ENCODE measurements around the gene PAPPA. TPM values are rescaled to one million over a fixed set of nuclear protein-coding genes. Genes with fewer than 3 reads are reported as not detected.

The PAPPA gene
- total and polyA plus RNA-seq, 9 donors, result 0.61 to 5.5 (median 2.6) TPM

DNA sequence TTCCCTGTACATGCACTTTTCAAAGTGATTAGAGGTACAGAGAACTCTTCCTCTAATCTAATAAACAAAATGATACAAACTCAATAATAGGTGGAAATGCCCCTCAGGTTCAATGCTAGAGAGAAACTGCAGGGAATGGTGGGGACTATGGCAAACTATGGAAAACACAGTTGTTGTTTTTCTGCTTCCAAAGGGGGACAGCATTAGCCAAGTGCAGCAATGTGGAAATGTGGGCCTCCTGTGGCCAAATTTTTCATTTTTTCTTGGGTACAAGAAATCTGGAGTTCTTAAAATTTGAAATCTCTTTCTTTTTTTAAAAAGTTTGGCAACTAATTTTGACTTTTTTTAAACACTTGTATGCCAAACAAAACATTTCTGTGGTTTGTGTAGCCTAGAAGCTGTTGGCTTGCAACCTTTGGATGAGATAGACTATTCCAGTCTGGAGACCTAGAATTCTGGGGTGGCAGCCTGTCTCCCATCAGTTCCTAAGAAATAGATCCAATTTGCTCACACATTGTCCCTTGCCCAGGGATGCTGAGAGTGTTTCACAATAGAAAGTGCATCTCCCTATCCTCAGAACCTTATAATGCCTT, 218.6 kb downstream of the PAPPA start:
- DNase-seq, result no peak
- TF ChIP-seq, protein P1, sequence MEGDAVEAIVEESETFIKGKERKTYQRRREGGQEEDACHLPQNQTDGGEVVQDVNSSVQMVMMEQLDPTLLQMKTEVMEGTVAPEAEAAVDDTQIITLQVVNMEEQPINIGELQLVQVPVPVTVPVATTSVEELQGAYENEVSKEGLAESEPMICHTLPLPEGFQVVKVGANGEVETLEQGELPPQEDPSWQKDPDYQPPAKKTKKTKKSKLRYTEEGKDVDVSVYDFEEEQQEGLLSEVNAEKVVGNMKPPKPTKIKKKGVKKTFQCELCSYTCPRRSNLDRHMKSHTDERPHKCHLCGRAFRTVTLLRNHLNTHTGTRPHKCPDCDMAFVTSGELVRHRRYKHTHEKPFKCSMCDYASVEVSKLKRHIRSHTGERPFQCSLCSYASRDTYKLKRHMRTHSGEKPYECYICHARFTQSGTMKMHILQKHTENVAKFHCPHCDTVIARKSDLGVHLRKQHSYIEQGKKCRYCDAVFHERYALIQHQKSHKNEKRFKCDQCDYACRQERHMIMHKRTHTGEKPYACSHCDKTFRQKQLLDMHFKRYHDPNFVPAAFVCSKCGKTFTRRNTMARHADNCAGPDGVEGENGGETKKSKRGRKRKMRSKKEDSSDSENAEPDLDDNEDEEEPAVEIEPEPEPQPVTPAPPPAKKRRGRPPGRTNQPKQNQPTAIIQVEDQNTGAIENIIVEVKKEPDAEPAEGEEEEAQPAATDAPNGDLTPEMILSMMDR (IDR thresholded peaks at IDR 0.05), result no peak
- TF ChIP-seq EP300 (IDR thresholded peaks at IDR 0.05), result no peak

DNA sequence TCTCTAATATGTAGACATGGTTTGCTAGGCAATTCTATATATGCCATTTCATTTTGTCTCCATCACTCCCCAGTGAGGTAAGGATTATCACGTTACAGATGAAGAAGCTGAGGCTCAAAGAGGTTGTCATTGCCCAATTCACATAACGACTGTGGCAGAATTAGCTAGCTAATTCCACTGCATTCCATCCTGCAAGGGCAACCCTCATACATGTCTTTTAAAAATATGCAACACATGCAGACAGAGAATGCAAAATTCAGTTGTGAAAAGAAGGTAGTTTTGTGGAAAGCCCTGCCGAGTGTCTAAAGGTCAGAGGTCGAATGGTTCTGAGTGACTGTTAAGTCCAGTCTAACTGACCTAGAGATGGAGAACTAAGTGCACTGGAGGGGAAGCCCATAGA, 219.2 kb downstream of the PAPPA start:
- Histone ChIP-seq H3K27me3 (no peaks in the 10 kb centered on the region), H3K9me3 (no peaks in the 10 kb centered on the region), H3K36me3 (no peaks in the 10 kb centered on the region), H3K4me3 (no peak overlapping the region), H3K27ac (no peak overlapping the region), H3K4me1 (ENCODE audit: insufficient read depth) (no peaks in the 10 kb centered on the region)
- WGBS, 3 donors, result 88 to 95% (median 92%) methylated on average over 4 of the region's 4 CpGs
- TF ChIP-seq POLR2A (IDR thresholded peaks at IDR 0.05), result no peak
- TF ChIP-seq, protein P1 (IDR thresholded peaks at IDR 0.05), result no peak
- no peak for TF ChIP-seq EP300 (IDR thresholded peaks at IDR 0.05)
- intact Hi-C loops (cut with DNase I), result no loop called here
- no peak for DNase-seq

More for the DNA sequence above, 218.6 kb downstream of the PAPPA start:
- intact Hi-C loops (cut with DNase I), result no loop called here
- no peaks in the 10 kb centered on the region for H3K4me1 ChIP-seq (ENCODE audit: insufficient read depth)
- no peak overlapping the region for H3K4me3 ChIP-seq
- no peaks in the 10 kb centered on the region for H3K9me3 ChIP-seq
- H3K36me3 ChIP-seq, result no peaks in the 10 kb centered on the region
- H3K27me3 ChIP-seq, result no peaks in the 10 kb centered on the region
- H3K27ac ChIP-seq, result no peak overlapping the region

DNA sequence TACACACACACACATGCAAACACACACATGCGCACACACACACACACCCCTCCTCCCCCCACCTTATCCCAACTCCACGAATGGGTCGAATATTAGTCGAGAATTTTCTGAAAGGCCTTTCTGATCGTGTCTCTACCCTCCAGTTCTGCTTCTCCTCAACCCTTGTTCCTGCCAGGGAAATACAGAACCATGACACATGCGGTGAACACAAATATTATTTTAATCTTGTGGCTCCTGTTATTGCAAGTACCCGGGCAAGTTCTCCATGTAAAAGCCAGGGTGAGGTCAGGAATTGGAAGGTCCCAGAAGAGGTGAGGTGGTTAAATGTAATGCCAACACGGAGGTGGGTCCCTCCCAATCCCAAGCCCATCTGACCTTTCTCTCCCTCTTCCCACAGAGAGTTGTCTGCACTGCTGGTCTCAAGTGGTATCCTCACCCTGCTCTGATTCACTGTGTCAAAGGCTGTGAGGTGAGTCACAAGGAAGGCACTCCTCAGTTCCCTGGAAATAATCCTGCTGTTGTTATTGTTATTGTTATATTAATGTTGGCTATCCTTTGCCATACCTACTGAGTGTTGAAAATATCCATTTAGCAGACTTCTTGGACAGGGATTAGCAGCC, 223.7 kb downstream of the PAPPA start:
- TF ChIP-seq POLR2A (IDR thresholded peaks at IDR 0.05), result no peak
- TF ChIP-seq, protein P1 (IDR thresholded peaks at IDR 0.05), result no peak
- TF ChIP-seq EP300 (IDR thresholded peaks at IDR 0.05), result no peak
- Histone ChIP-seq H3K4me3 (no peak overlapping the region), H3K36me3 (no peaks in the 10 kb centered on the region), H3K27me3 (no peaks in the 10 kb centered on the region), H3K4me1 (ENCODE audit: insufficient read depth) (no peaks in the 10 kb centered on the region), H3K9me3 (no peaks in the 10 kb centered on the region), H3K27ac (no peak overlapping the region)
- intact Hi-C loops (cut with DNase I), result no loop called here
- no peak for DNase-seq
- 64 to 76% (median 68%) methylated on average over 8 of the region's 8 CpGs for WGBS, 3 donors

DNA sequence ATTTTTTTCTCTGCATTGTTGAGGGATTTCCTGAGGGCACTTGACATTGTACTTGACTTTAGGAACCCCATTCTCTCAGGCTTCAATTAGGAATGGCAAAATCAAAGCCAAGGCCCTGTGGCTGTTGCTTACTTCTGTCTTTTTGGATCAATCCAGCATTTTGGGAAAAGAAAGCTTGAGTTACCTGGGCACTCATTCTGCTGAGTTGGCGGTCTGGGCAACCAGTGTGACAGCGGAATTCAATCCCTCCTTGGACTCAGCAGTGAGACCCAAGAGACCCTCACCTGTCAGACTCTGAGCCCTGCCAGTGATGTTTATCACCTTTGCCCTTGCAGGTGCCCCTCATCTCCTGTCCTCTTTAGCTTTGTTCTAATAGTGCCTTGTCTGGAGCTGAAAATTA, 225.3 kb downstream of the PAPPA start:
- no peaks in the 10 kb centered on the region for H3K27me3 ChIP-seq
- 100% methylated on average over 2 of the region's 2 CpGs for WGBS, 3 donors
- DNase-seq, result no peak
- H3K27ac ChIP-seq, result no peak overlapping the region
- no peak overlapping the region for H3K4me3 ChIP-seq
- intact Hi-C loops (cut with DNase I), result no loop called here
- TF ChIP-seq EP300 (IDR thresholded peaks at IDR 0.05) (no peak), POLR2A (IDR thresholded peaks at IDR 0.05) (no peak)
- TF ChIP-seq, protein P1 (IDR thresholded peaks at IDR 0.05), result no peak
- H3K9me3 ChIP-seq, result no peaks in the 10 kb centered on the region
- no peaks in the 10 kb centered on the region for H3K4me1 ChIP-seq (ENCODE audit: insufficient read depth)
- H3K36me3 ChIP-seq, result no peaks in the 10 kb centered on the region
